ENCODE measurements around the gene SLC39A6. TPM values are rescaled to one million over a fixed set of nuclear protein-coding genes. Genes with fewer than 3 reads are reported as not detected.

SLC39A6 gene
- total and polyA plus RNA-seq, 2 experiments from 2014 or later, result 20.8 to 47.3 TPM

- TF ChIP-seq ETS1 (IDR thresholded peaks at IDR 0.05), result no peak
- no peak for TF ChIP-seq STAT1 (IDR thresholded peaks at IDR 0.05; ENCODE audit: unreplicated experiment)
- no peak for TF ChIP-seq ZNF462 (CRISPR knock-in tag; IDR thresholded peaks at IDR 0.05)
Measured at GRCh38 chr18:36176711-36177110, 47.6 kb upstream of the SLC39A6 start (continued).

DNA sequence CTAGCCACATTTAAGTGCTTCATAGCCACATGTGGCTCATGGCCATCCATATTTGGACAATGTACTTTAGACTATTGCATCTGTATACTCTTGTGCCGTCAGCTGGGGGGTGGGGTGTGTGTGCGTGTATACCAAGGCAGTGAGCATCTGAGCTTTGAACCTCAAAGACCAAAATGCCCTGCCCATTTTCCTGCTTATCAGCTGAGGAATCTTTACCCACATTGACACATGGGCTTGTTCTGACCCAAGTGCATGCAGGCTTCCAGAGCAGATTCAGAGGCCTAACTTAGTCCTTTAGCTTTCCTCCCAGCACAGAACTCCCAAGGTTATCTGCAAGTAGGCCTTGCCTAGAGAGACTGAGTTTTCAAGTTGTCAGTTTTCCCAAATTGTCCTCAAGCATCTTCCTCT, 47.0 kb upstream of the SLC39A6 start:
- Histone ChIP-seq H3K4me1 (ENCODE audit: insufficient read depth) (no peaks in the 10 kb centered on the region), H3K27ac (ENCODE audit: low read depth) (no peak overlapping the region), H2AFZ (no peak overlapping the region), H3K79me2 (replicated peaks; ENCODE audit: insufficient read depth) (no peaks in the 10 kb centered on the region), H4K20me1 (replicated peaks; ENCODE audit: insufficient read depth) (no peaks in the 10 kb centered on the region), H3K27me3 (ENCODE audit: insufficient read depth) (no peaks in the 10 kb centered on the region), H3K36me3 (ENCODE audit: insufficient read depth) (peaks cover 21% of the 10 kb centered on the region), H3K4me3 (no peak overlapping the region), H3F3A (replicated peaks; ENCODE audit: low read depth) (no peaks in the 10 kb centered on the region; the same call in 1 of the 2 replicates), H3K4me2 (no peak overlapping the region), H3K9me2 (ENCODE audit: insufficient read depth) (no peaks in the 10 kb centered on the region)
- Mint-ChIP-seq H3K27ac (no peak overlapping the region), H3K9me3 (no peaks in the 10 kb centered on the region), H3K4me3 (no peak overlapping the region), H3K4me1 (no peaks in the 10 kb centered on the region; the same call in 2 of the 3 replicates), H3K27me3 (ENCODE audit: insufficient read depth, low read depth, poor library complexity) (peaks cover 4% of the 10 kb centered on the region), H3K36me3 (ENCODE audit: low read depth) (peaks cover 31% of the 10 kb centered on the region)
- ATAC-seq (no peak), DNase-seq (ENCODE audit: low spot score) (no peak)
- TF ChIP-seq ZNF114 (CRISPR knock-in tag; IDR thresholded peaks at IDR 0.05) (no peak), REST (IDR thresholded peaks at IDR 0.05; ENCODE audit: unreplicated experiment) (no peak), JUNB (IDR thresholded peaks at IDR 0.05; ENCODE audit: unreplicated experiment) (no peak), ZNF331 (CRISPR knock-in tag; IDR thresholded peaks at IDR 0.05; ENCODE audit: low read depth) (no peak), NANOG (IDR thresholded peaks at IDR 0.05; ENCODE audit: borderline replicate concordance) (no peak), POLR2AphosphoS5 (IDR thresholded peaks at IDR 0.05; ENCODE audit: low read depth) (no peak), ETS1 (IDR thresholded peaks at IDR 0.05) (no peak), CTCF (conservative IDR thresholded peaks at IDR 0.05; ENCODE audit: low read depth in 2 of 2) (no peak), EZH2phosphoT487 (IDR thresholded peaks at IDR 0.05; ENCODE audit: unreplicated experiment) (no peak), CREB1 (CRISPR knock-in tag; IDR thresholded peaks at IDR 0.05; ENCODE audit: low read depth) (no peak)

Measured in GM23338 (cell line).